ENCODE data around the gene FKBP1C.
"Not testable (repeated sequence)": the region's sequence is repeated elsewhere in the genome, so short reads cannot be mapped to it uniquely, and the experiment has no call there.

FKBP1C gene

DNA sequence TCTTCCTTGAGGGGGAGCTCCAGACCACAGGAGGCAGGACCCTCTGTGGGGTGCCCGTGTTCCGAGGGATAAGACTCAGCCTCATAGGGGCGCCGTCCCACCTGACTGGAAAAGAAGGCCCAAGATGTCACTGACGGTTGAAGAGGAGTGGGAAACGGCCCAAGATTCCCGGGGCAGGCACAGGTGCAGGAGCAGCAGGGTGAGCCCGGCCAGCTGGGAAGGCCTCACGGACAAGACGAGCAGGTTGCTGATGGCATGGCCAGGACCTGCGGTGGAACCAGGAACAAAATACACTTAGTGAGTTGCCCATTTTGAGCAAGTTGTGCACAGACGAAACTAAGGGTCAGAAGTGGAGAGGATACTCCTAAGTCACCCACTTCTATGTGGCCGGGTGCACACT lies 18.8 kb downstream of the FKBP1C start:
- not testable (repeated sequence) for H3K27ac ChIP-seq; H3K4me1 ChIP-seq (ENCODE audit: control insufficient read depth in 1 of 2, insufficient read depth in 1 of 2, low read depth in 1 of 2, low read length in 1 of 2); H3K9me3 ChIP-seq; H3K36me3 ChIP-seq; H3K4me3 ChIP-seq (ENCODE audit: low read depth in 1 of 2, low read length in 1 of 2); H3K27me3 ChIP-seq

DNA sequence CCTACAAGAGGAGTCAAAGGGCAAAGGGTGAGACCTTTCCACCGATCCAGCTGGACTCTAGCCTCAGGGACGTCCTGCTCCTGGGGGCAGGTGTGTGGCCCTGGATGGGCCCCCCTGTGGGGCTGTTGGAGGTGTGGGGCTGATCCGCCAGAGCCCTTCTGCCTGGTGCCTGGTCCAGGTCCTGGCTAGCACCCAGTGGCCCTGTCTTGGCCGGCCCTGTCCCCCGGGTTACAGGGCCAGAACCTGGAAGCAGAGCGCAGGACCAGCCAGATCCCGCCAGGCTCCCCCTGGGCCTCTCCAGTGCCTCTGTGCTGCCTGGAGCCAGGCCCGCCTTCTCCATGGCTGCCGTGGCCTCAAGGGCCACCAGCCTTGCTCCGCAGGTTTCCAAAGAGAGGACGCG lies 19.2 kb downstream of the FKBP1C start:
- not testable (repeated sequence) for H3K4me1 ChIP-seq (ENCODE audit: control insufficient read depth in 1 of 2, insufficient read depth in 1 of 2, low read depth in 1 of 2, low read length in 1 of 2); H3K36me3 ChIP-seq; H3K27ac ChIP-seq; H3K27me3 ChIP-seq; H3K9me3 ChIP-seq; H3K4me3 ChIP-seq (ENCODE audit: low read depth in 1 of 2, low read length in 1 of 2)

DNA sequence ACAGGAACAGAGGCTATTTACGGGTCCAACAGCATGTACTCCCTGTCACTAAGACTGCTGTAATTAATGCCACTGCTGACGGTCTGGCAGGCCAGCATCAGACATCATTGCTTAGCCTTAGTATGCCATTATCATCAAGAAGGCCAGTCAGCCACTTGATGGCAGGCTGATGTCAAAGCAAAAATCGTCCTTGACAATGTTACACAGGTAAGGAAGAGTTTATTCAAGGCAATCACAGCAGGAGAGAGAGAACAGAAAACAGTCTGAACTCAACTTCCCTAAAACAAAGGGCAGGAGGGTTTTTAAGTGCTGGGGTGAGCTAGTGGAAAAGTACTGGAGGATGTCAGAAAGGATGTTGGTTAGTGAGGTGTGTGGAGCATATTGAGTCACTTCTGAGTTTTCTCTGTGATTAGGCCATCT lies 25.1 kb downstream of the FKBP1C start:
- Histone ChIP-seq H3K4me1 (ENCODE audit: control insufficient read depth in 1 of 2, insufficient read depth in 1 of 2, low read depth in 1 of 2, low read length in 1 of 2) (no peaks in the 10 kb centered on the region), H3K27me3 (no peaks in the 10 kb centered on the region), H3K36me3 (no peaks in the 10 kb centered on the region), H3K4me3 (ENCODE audit: low read depth in 1 of 2, low read length in 1 of 2) (no peak overlapping the region), H3K27ac (no peak overlapping the region), H3K9me3 (no peaks in the 10 kb centered on the region)
- TF ChIP-seq, protein P1, sequence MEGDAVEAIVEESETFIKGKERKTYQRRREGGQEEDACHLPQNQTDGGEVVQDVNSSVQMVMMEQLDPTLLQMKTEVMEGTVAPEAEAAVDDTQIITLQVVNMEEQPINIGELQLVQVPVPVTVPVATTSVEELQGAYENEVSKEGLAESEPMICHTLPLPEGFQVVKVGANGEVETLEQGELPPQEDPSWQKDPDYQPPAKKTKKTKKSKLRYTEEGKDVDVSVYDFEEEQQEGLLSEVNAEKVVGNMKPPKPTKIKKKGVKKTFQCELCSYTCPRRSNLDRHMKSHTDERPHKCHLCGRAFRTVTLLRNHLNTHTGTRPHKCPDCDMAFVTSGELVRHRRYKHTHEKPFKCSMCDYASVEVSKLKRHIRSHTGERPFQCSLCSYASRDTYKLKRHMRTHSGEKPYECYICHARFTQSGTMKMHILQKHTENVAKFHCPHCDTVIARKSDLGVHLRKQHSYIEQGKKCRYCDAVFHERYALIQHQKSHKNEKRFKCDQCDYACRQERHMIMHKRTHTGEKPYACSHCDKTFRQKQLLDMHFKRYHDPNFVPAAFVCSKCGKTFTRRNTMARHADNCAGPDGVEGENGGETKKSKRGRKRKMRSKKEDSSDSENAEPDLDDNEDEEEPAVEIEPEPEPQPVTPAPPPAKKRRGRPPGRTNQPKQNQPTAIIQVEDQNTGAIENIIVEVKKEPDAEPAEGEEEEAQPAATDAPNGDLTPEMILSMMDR (IDR thresholded peaks at IDR 0.05), result no peak

DNA sequence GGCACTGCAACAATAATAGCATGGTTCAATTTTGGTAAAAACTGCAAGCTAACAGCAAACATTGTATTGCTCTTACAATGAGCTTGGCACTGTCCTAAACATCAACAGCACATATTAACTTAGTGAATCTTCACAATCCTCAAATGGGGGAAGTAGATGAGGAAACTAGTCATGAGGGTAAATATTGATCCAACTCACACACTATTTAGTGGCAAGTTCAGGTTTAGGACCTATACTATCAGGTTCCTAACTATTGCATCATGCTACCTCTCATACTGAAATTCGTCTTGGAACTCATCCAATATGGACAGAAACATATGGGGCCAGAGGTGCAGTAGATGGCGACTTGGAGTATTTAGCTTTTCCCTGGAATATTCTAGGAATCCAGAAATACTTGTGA lies 34.2 kb downstream of the FKBP1C start:
- Histone ChIP-seq H3K27ac (no peak overlapping the region), H3K4me3 (ENCODE audit: low read depth in 1 of 2, low read length in 1 of 2) (no peak overlapping the region), H3K27me3 (no peaks in the 10 kb centered on the region), H3K4me1 (ENCODE audit: control insufficient read depth in 1 of 2, insufficient read depth in 1 of 2, low read depth in 1 of 2, low read length in 1 of 2) (no peaks in the 10 kb centered on the region), H3K36me3 (no peaks in the 10 kb centered on the region), H3K9me3 (no peaks in the 10 kb centered on the region)
- TF ChIP-seq, protein P1 (IDR thresholded peaks at IDR 0.05), result no peak

DNA sequence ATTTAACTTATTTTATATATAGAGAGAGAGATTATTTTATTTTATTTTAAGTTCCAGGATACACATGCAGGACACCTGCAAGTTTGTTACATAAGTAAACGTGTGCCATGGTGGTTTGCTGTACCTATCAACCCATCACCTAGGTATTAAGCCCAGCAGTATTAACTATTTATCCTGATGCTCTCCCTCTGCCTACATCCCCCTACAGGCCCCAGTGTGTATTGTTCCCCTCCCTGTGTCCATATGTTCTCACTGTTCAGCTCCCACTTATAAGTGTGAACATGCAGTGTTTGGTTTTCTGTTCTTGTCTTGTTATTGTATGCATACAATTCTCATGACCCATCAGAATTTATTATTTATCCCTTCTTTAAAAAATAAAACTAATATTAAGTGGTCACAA lies 34.6 kb downstream of the FKBP1C start:
- TF ChIP-seq, protein P1 (IDR thresholded peaks at IDR 0.05), result no peak
- no peak overlapping the region for H3K4me3 ChIP-seq (ENCODE audit: low read depth in 1 of 2, low read length in 1 of 2)
- H3K27ac ChIP-seq, result no peak overlapping the region
- no peaks in the 10 kb centered on the region for H3K4me1 ChIP-seq (ENCODE audit: control insufficient read depth in 1 of 2, insufficient read depth in 1 of 2, low read depth in 1 of 2, low read length in 1 of 2)
- H3K36me3 ChIP-seq, result no peaks in the 10 kb centered on the region
- H3K27me3 ChIP-seq, result no peaks in the 10 kb centered on the region
- no peaks in the 10 kb centered on the region for H3K9me3 ChIP-seq

DNA sequence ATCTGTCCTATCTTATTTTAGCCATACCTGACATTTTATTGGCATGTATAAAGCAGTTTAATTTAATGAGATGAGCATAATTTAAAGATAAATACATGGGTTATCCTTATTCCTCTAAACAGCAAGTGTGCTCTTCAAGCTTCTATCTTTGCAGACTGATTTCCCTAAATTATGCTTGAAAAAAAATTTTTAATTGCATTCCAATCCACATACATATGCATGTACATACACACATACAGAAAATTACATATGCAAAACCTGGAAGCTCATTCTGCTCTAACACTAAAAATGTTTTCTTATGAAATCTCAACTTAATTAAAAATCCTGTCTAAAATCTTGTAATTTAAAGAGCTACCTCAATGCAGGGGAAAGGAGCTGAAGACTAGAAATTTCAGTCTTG lies 35.3 kb downstream of the FKBP1C start:
- no peaks in the 10 kb centered on the region for H3K36me3 ChIP-seq
- H3K9me3 ChIP-seq, result no peaks in the 10 kb centered on the region
- no peaks in the 10 kb centered on the region for H3K4me1 ChIP-seq (ENCODE audit: control insufficient read depth in 1 of 2, insufficient read depth in 1 of 2, low read depth in 1 of 2, low read length in 1 of 2)
- no peak overlapping the region for H3K4me3 ChIP-seq (ENCODE audit: low read depth in 1 of 2, low read length in 1 of 2)
- no peaks in the 10 kb centered on the region for H3K27me3 ChIP-seq
- TF ChIP-seq, protein P1 (IDR thresholded peaks at IDR 0.05), result no peak
- no peak overlapping the region for H3K27ac ChIP-seq

DNA sequence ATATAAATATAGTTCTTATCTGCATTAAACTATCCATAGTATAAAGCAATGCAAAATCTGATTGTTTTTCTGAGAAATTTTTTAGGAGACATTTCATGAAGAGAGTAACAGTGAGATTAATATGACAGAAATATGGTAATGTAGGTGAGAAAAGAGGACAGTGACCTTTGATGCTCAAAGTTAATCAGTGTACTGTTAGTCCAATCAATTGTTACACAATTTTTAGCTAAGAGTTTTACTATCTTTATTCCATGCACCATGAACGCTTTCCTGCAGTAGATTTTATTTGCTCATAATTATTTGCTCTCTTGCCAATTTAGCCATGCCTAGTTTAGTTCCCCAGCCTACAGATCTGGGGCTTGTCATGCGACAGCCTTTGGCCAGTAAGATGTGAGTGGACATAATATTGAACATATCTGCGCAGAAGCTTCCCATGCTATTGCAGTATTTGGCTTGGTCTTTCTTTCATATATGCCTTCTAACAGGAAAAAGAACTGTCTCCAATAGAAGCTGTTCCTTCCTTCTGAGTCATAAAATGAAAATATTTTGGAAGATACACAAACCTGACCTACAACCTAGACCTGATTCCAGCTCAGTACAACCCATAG lies 38.7 kb downstream of the FKBP1C start:
- H3K4me3 ChIP-seq (ENCODE audit: low read depth in 1 of 2, low read length in 1 of 2), result no peak overlapping the region
- H3K27me3 ChIP-seq, result no peaks in the 10 kb centered on the region
- no peaks in the 10 kb centered on the region for H3K4me1 ChIP-seq (ENCODE audit: control insufficient read depth in 1 of 2, insufficient read depth in 1 of 2, low read depth in 1 of 2, low read length in 1 of 2)
- H3K9me3 ChIP-seq, result no peaks in the 10 kb centered on the region
- TF ChIP-seq, protein P1 (IDR thresholded peaks at IDR 0.05), result no peak
- H3K36me3 ChIP-seq, result no peaks in the 10 kb centered on the region
- H3K27ac ChIP-seq, result no peak overlapping the region

Data from neutrophil (primary cell).